PC-3 (cell line): ENCODE measurements around the gene LSM11. TPM values are rescaled to one million over a fixed set of nuclear protein-coding genes. Genes with fewer than 3 reads are reported as not detected.

ENCODE experiments used
- ATAC-seq: fragments of 200-7000 bp; cut with Tn5 transposase; 2 replicates; pipeline ENCODE4 v1.9.1; 2020; ENCODE audit warnings: mild to moderate bottlenecking, moderate library complexity
- BruUV-seq: library from RNA; stranded (reverse); fragments of 400-500 nt; replicated peaks from 2 replicates; lab custom pipeline; 2021; lab: Mats Ljungman, UMichigan
- CTCF ChIA-PET: fragments of 300-600 bp; sonication (Branson Sonifier 250); formaldehyde crosslinking; loops from one replicate; lab custom pipeline; 2022; ENCODE audit warnings: antibody characterized with exemption; lab: Charles Lee
- POLR2A ChIA-PET: fragments of 300-600 bp; sonication (Branson Sonifier 250); formaldehyde crosslinking; loops from one replicate; lab custom pipeline; 2022; ENCODE audit warnings: antibody characterized with exemption; ENCODE audit not compliant: unreplicated experiment; lab: Charles Lee
- DNase-seq: peaks from one replicate; pipeline ENCODE4 v3.0.0-alpha.2; 2015
- H2AFZ ChIP-seq: fragments of 300-600 bp; sonication (generic); 2 replicates; pipeline ENCODE4 v1.6.0; 2016; ENCODE audit warnings: antibody characterized with exemption, low read length
- H3F3A ChIP-seq: fragments of 300-600 bp; sonication (generic); one replicate; pipeline ENCODE4 v1.6.0; 2017; ENCODE audit warnings: antibody characterized with exemption, low read length, control low read depth, mild to moderate bottlenecking; ENCODE audit not compliant: unreplicated experiment
- H3K27ac ChIP-seq: fragments of 300-600 bp; sonication (generic); 2 replicates; pipeline ENCODE4 v1.5.1; 2016; ENCODE audit warnings: mild to moderate bottlenecking, low read length
- H3K27me3 ChIP-seq: fragments of 300-600 bp; sonication (generic); 2 replicates; pipeline ENCODE4 v1.6.1; 2016; ENCODE audit warnings: low read length, mixed read lengths
- H3K36me3 ChIP-seq: fragments of 300-600 bp; sonication (generic); 2 replicates; pipeline ENCODE4 v1.6.1; 2016; ENCODE audit warnings: low read depth, mixed run types, low read length, mixed read lengths
- H3K4me1 ChIP-seq: fragments of 300-600 bp; sonication (generic); 2 replicates; pipeline ENCODE4 v1.5.1; 2016; ENCODE audit warnings: low read length; ENCODE audit not compliant: insufficient read depth
- H3K4me2 ChIP-seq: fragments of 300-600 bp; sonication (generic); 2 replicates; pipeline ENCODE4 v1.6.0; 2016; ENCODE audit warnings: low read length
- H3K4me3 ChIP-seq: fragments of 300-600 bp; sonication (generic); 2 replicates; pipeline ENCODE4 v1.5.1; 2016; ENCODE audit warnings: mild to moderate bottlenecking, low read length, mixed read lengths
- H3K79me2 ChIP-seq: fragments of 300-600 bp; sonication (generic); 2 replicates; pipeline ENCODE4 v1.6.1; 2017; ENCODE audit warnings: low read length, mixed read lengths
- H3K9ac ChIP-seq: fragments of 300-600 bp; sonication (generic); 2 replicates; pipeline ENCODE4 v1.6.0; 2016; ENCODE audit warnings: mild to moderate bottlenecking, low read length
- H3K9me2 ChIP-seq: fragments of 300-600 bp; sonication (generic); replicated peaks from 2 replicates; pipeline ENCODE4 v1.6.1; 2016; ENCODE audit warnings: mixed run types, low read length, mixed read lengths
- H3K9me3 ChIP-seq: fragments of 300-600 bp; sonication (generic); 2 replicates; pipeline ENCODE4 v1.6.1; 2016; ENCODE audit warnings: low read length, mixed read lengths
- H4K20me1 ChIP-seq: fragments of 300-600 bp; sonication (generic); 2 replicates; pipeline ENCODE4 v1.6.1; 2016; ENCODE audit warnings: low read length, mixed read lengths
- EZH2 ChIP-seq: fragments of 300-600 bp; sonication (generic); IDR thresholded peaks from one replicate; pipeline ENCODE4 v1.6.1; 2017; ENCODE audit warnings: antibody characterized with exemption, mild to moderate bottlenecking, low read length; ENCODE audit not compliant: unreplicated experiment
- EZH2phosphoT487 ChIP-seq: fragments of 300-600 bp; sonication (generic); IDR thresholded peaks from 2 replicates; pipeline ENCODE4 v1.6.1; 2018; ENCODE audit warnings: mild to moderate bottlenecking, antibody characterized with exemption, low read length, borderline replicate concordance
- intact Hi-C: fragments of 100-400 bp; cut with micrococcal nuclease; formaldehyde crosslinking; loops from 2 replicates; pipeline ENCODE4 v1.9.0; 2023
- total RNA-seq: library from RNA; depleted of rRNA; stranded (reverse); fragments of >200 nt; gene quantifications from 2 replicates; pipeline ENCODE4 v1.2.3, GENCODE V29; 2014
- TF ChIP-seq, protein P1 (sequence below): fragments of 300-600 bp; sonication (generic); conservative IDR thresholded peaks from 2 replicates; pipeline ENCODE4 v1.5.1; 2017; ENCODE audit warnings: antibody characterized with exemption, low read depth, mild to moderate bottlenecking, low read length

LSM11 gene
- total RNA-seq, 1 experiment from 2014 or later: 5.0 TPM

DNA sequence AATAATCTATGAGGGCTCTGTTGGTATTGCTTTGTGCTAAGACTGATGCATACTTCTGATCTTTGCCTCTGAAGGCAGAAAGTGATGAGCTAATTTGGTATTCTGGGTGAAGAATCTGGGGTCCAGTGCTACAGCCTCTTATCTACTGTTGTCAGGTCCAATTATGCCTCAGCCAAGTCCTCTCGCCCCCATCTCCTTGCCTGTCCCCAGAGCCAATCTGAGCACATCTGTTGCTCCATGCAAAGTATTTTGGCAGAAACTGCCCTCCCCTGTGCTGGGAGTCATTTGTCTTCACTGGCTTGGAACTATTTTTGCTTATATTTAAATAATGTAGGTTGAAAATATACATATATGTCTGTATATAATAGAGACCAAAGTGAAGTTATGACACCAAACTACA, 23.4 kb downstream of the LSM11 start:
- POLR2A ChIA-PET: no interaction called here
- H3K4me1 ChIP-seq: peaks cover 12% of the 10 kb centered on the region
- H4K20me1 ChIP-seq: no peaks in the 10 kb centered on the region
- H3F3A ChIP-seq: no peaks in the 10 kb centered on the region
- no peak overlapping the region for H3K4me3 ChIP-seq
- H3K27ac ChIP-seq: no peak overlapping the region
- H3K9me3 ChIP-seq: no peaks in the 10 kb centered on the region
- no peaks in the 10 kb centered on the region for H3K36me3 ChIP-seq
- CTCF ChIA-PET: no interaction called here
- no peaks in the 10 kb centered on the region for H3K79me2 ChIP-seq
- intact Hi-C loops: loop anchor here (10.0 kb wide), 1 partner anchor 1368 kb away; no protein-coding TSS in a partner anchor
- no peak overlapping the region for H3K4me2 ChIP-seq
- no peak for ATAC-seq
- no peaks in the 10 kb centered on the region for H3K27me3 ChIP-seq
- no peak overlapping the region for H3K9ac ChIP-seq
- H2AFZ ChIP-seq: no peak overlapping the region
- no TSS peak for BruUV-seq
- no peaks in the 10 kb centered on the region for H3K9me2 ChIP-seq
- no peak for DNase-seq
- TF ChIP-seq, protein P1, sequence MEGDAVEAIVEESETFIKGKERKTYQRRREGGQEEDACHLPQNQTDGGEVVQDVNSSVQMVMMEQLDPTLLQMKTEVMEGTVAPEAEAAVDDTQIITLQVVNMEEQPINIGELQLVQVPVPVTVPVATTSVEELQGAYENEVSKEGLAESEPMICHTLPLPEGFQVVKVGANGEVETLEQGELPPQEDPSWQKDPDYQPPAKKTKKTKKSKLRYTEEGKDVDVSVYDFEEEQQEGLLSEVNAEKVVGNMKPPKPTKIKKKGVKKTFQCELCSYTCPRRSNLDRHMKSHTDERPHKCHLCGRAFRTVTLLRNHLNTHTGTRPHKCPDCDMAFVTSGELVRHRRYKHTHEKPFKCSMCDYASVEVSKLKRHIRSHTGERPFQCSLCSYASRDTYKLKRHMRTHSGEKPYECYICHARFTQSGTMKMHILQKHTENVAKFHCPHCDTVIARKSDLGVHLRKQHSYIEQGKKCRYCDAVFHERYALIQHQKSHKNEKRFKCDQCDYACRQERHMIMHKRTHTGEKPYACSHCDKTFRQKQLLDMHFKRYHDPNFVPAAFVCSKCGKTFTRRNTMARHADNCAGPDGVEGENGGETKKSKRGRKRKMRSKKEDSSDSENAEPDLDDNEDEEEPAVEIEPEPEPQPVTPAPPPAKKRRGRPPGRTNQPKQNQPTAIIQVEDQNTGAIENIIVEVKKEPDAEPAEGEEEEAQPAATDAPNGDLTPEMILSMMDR: no peak
- TF ChIP-seq EZH2phosphoT487 (no peak), EZH2 (no peak)

DNA sequence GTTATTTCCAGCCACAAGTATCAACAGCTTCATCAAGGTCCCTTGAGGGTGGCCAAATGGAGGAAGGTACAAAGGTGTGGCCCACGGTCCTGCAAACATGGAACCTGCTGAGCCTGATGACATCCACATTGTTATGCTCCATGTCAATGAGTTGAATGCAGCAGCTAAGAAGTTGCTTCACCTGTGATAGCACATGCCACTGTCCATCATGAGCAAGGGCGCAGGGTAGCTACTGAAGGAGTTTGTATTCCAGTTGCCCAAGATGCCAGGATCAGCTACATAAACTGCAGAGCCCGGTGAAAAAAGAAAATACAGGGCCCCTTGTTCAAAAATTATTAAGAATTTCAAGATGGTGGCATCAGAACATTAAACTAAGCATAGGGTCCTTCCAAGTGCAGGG, 24.2 kb downstream of the LSM11 start:
- BruUV-seq: no TSS peak
- Histone ChIP-seq H3K36me3 (no peaks in the 10 kb centered on the region), H3K4me3 (no peak overlapping the region), H3K79me2 (no peaks in the 10 kb centered on the region), H3F3A (no peaks in the 10 kb centered on the region), H3K4me2 (peak overlapping the region; percentile 1; the same call in 1 of the 2 replicates), H3K9ac (no peak overlapping the region), H3K27me3 (no peaks in the 10 kb centered on the region), H3K9me3 (no peaks in the 10 kb centered on the region), H3K9me2 (no peaks in the 10 kb centered on the region), H4K20me1 (no peaks in the 10 kb centered on the region), H3K4me1 (peaks cover 12% of the 10 kb centered on the region), H2AFZ (no peak overlapping the region), H3K27ac (0 out of 2 replicates have a peak overlapping the region, but pooled peaks have one; percentile 11)
- no peak for DNase-seq
- intact Hi-C loops: loop anchor here (10.0 kb wide), 1 partner anchor 1367 kb away; no protein-coding TSS in a partner anchor
- ChIA-PET CTCF (interaction anchor here (0.6 kb wide), 1 partner anchor 91 kb away, joined by 3 read pairs; the partner anchor contains the start of gene CLINT1), POLR2A (no interaction called here)
- no peak for ATAC-seq
- TF ChIP-seq EZH2: no peak
- TF ChIP-seq, protein P1: no peak
- no peak for TF ChIP-seq EZH2phosphoT487

DNA sequence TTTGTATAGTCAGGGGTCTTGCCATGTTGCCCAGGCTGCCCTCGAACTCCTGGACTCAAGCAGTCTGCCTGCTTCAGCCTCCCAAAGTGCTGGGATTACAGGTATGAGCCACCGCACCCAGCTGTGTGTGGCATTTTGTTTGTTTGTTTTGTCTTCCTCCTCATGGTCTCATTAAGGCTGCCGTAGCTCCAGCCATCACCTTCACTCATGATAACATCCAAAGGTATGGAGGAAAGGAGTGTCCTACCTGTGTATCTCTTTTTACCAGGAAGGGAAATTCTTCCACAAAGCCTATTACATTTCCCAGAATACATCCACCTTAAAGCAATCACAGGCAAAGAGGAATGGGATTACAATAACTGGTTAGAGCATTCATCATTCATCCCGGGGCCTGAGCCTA, 27.2 kb downstream of the LSM11 start:
- CTCF ChIA-PET: no interaction called here
- ATAC-seq: no peak
- intact Hi-C loops: no loop called here

More for the DNA sequence above, 27.2 kb downstream of the LSM11 start:
- Histone ChIP-seq H3K4me3 (no peak overlapping the region), H3K9me3 (no peaks in the 10 kb centered on the region), H3K9me2 (no peaks in the 10 kb centered on the region), H3K79me2 (no peaks in the 10 kb centered on the region), H3K4me2 (no peak overlapping the region), H3F3A (no peaks in the 10 kb centered on the region), H3K27me3 (no peaks in the 10 kb centered on the region), H3K4me1 (peaks cover 6% of the 10 kb centered on the region), H4K20me1 (no peaks in the 10 kb centered on the region), H2AFZ (no peak overlapping the region), H3K27ac (no peak overlapping the region), H3K9ac (no peak overlapping the region), H3K36me3 (no peaks in the 10 kb centered on the region)
- POLR2A ChIA-PET: no interaction called here
- no TSS peak for BruUV-seq
- TF ChIP-seq, protein P1: no peak
- TF ChIP-seq EZH2phosphoT487: no peak
- no peak for TF ChIP-seq EZH2
- DNase-seq: no peak
